DOHH2 (cell line): ENCODE measurements around the gene HNRNPU.

Experiments
- H3F3A ChIP-seq: fragments of 200-600 bp; sonication (generic), shearing (Covaris generic); 2 replicates; pipeline ENCODE4 v1.6.0; 2016; ENCODE audit warnings: antibody characterized with exemption, mild to moderate bottlenecking; ENCODE audit not compliant: control insufficient read depth, insufficient read depth
- H3K27ac ChIP-seq: fragments of 200-600 bp; sonication (generic); 2 replicates; pipeline ENCODE4 v1.5.1; 2014; ENCODE audit warnings: low read depth, mild to moderate bottlenecking, low read length, moderate library complexity
- H3K27me3 ChIP-seq: fragments of 200-600 bp; sonication (generic); 2 replicates; pipeline ENCODE4 v1.6.1; 2014; ENCODE audit warnings: mild to moderate bottlenecking, low read length, mixed read lengths; ENCODE audit not compliant: control insufficient read depth
- H3K36me3 ChIP-seq: fragments of 200-600 bp; sonication (generic); 2 replicates; pipeline ENCODE4 v1.6.1; 2014; ENCODE audit warnings: mild to moderate bottlenecking, low read length, moderate library complexity, mixed read lengths; ENCODE audit not compliant: control insufficient read depth
- H3K4me1 ChIP-seq: fragments of 200-600 bp; sonication (generic); 2 replicates; pipeline ENCODE4 v1.6.1; 2014; ENCODE audit warnings: mild to moderate bottlenecking, low read length, mixed read lengths; ENCODE audit not compliant: control insufficient read depth
- H3K4me2 ChIP-seq: fragments of 200-600 bp; sonication (generic); 2 replicates; pipeline ENCODE4 v1.6.0; 2014; ENCODE audit warnings: mild to moderate bottlenecking, low read length, moderate library complexity
- H3K4me3 ChIP-seq: fragments of 200-600 bp; sonication (generic); 2 replicates; pipeline ENCODE4 v1.5.1; 2014; ENCODE audit warnings: mild to moderate bottlenecking, low read length, mixed read lengths
- H3K79me2 ChIP-seq: fragments of 200-600 bp; sonication (generic); 2 replicates; pipeline ENCODE4 v1.6.1; 2014; ENCODE audit warnings: mild to moderate bottlenecking, low read length, mixed read lengths; ENCODE audit not compliant: control insufficient read depth
- H3K9me2 ChIP-seq: fragments of 200-600 bp; sonication (generic); replicated peaks from 2 replicates; pipeline ENCODE4 v1.6.1; 2014; ENCODE audit warnings: mild to moderate bottlenecking, low read length, mixed read lengths; ENCODE audit not compliant: control insufficient read depth
- H3K9me3 ChIP-seq: fragments of 200-600 bp; sonication (generic); 2 replicates; pipeline ENCODE4 v1.6.1; 2014; ENCODE audit warnings: antibody characterized with exemption, low read length, mixed read lengths; ENCODE audit not compliant: control insufficient read depth, insufficient read depth
- H4K20me1 ChIP-seq: fragments of 200-600 bp; sonication (generic); 2 replicates; pipeline ENCODE4 v1.6.0; 2014; ENCODE audit warnings: low read depth, mild to moderate bottlenecking, antibody characterized with exemption, low read length, moderate library complexity; ENCODE audit not compliant: control insufficient read depth, insufficient read depth
- CTCF ChIP-seq: fragments of 200-600 bp; sonication (generic); IDR thresholded peaks from one replicate; pipeline ENCODE4 v1.5.1; 2014; ENCODE audit warnings: antibody characterized with exemption, mild to moderate bottlenecking, low read depth, low read length; ENCODE audit not compliant: poor library complexity, severe bottlenecking
- EZH2phosphoT487 ChIP-seq: fragments of 200-600 bp; sonication (generic); IDR thresholded peaks from 2 replicates; pipeline ENCODE4 v1.6.1; 2017; ENCODE audit warnings: borderline replicate concordance, mild to moderate bottlenecking, antibody characterized with exemption, low read length, moderate library complexity, mixed read lengths

Gene HNRNPU

GRCh38 chr1:244810221-244810620 is 54.1 kb downstream of the HNRNPU start:
- TF ChIP-seq CTCF (no peak), EZH2phosphoT487 (no peak)
- peaks cover 6% of the 10 kb centered on the region for H3K4me1 ChIP-seq
- no peak overlapping the region for H3K4me2 ChIP-seq
- no peaks in the 10 kb centered on the region for H3K9me2 ChIP-seq
- H3K27me3 ChIP-seq, result peaks cover 17% of the 10 kb centered on the region
- H3K9me3 ChIP-seq, result no peaks in the 10 kb centered on the region
- no peaks in the 10 kb centered on the region for H3K79me2 ChIP-seq
- no peaks in the 10 kb centered on the region for H3F3A ChIP-seq
- H4K20me1 ChIP-seq, result no peaks in the 10 kb centered on the region
- no peaks in the 10 kb centered on the region for H3K36me3 ChIP-seq
- no peak overlapping the region for H3K4me3 ChIP-seq
- no peak overlapping the region for H3K27ac ChIP-seq

GRCh38 chr1:244807138-244807537 is 57.2 kb downstream of the HNRNPU start:
- no peaks in the 10 kb centered on the region for H3K9me3 ChIP-seq
- TF ChIP-seq EZH2phosphoT487 (no peak), CTCF (no peak)
- H3K9me2 ChIP-seq, result no peaks in the 10 kb centered on the region
- H3K27me3 ChIP-seq, result no peaks in the 10 kb centered on the region
- H3K79me2 ChIP-seq, result no peaks in the 10 kb centered on the region
- no peaks in the 10 kb centered on the region for H3K36me3 ChIP-seq
- no peaks in the 10 kb centered on the region for H3K4me1 ChIP-seq
- no peaks in the 10 kb centered on the region for H3F3A ChIP-seq
- H3K27ac ChIP-seq, result no peak overlapping the region
- H4K20me1 ChIP-seq, result no peaks in the 10 kb centered on the region
- no peak overlapping the region for H3K4me3 ChIP-seq
- no peak overlapping the region for H3K4me2 ChIP-seq

- Histone ChIP-seq H3F3A (no peaks in the 10 kb centered on the region), H3K36me3 (no peaks in the 10 kb centered on the region), H3K27me3 (no peaks in the 10 kb centered on the region), H3K79me2 (no peaks in the 10 kb centered on the region), H3K4me1 (peaks cover 9% of the 10 kb centered on the region), H3K9me3 (no peaks in the 10 kb centered on the region), H3K4me3 (no peak overlapping the region), H3K27ac (no peak overlapping the region), H3K4me2 (no peak overlapping the region), H4K20me1 (no peaks in the 10 kb centered on the region), H3K9me2 (no peaks in the 10 kb centered on the region)
- TF ChIP-seq CTCF, result no peak
Observed at GRCh38 chr1:244804841-244805240, 59.5 kb downstream of the HNRNPU start.
